Prostate gland (tissue), 2 donors: ENCODE data around the gene TIAM2.

ENCODE experiments used
- CTCF ChIP-seq, 4 experiments: fragments of 200-600 bp in 2 of 4; fragments of 450-650 bp in 2 of 4; sonication (generic) in 2 of 4; IDR thresholded peaks; 1 replicate in 3 of 4; 2 replicates in 1 of 4; pipeline ENCODE4 v1.5.1; 2016 to 2019; ENCODE audit warnings: antibody characterized with exemption in 4 of 4, mild to moderate bottlenecking in 2 of 4, moderate library complexity in 2 of 4
- POLR2A ChIP-seq: fragments of 450-650 bp; IDR thresholded peaks from one replicate; pipeline ENCODE4 v1.6.1; 2016; ENCODE audit warnings: antibody characterized with exemption, mild to moderate bottlenecking

DNA sequence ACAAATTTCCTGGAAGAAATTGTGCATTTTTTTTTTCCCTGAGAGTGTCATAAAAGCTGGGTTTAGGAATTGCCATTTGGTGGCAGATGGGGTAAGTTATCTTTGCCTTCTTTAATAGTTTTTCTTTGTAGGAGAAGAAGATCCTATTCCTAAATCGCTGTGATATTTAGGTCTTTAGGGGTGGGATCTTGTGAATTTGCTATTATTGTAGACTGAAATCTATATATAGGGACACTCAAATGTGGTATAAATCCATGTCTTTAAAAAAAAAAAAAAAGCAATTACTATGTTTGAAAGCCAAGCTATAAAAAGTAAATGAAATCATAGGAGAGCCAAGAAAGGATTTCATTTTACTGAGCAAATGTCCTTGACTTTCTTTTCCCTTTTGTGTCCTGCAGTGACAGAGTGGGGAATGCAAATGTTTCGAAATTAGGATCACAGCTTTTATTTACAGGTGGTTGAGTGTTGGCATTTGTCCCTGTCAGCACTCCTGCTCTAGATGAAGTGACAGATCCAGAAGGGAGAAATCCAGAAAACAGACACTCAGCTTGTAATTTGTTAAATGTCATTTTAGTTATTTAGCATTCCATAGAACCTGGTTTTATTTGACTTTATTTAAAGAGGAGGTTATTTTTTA lies 29.4 kb downstream of the TIAM2 start:
- TF ChIP-seq POLR2A (no peak), CTCF (IDR thresholded peaks at IDR 0.05) (no peak)
